AG09309 (cell line): ENCODE data around the gene WDFY4.

Experiments used
- DNase-seq: peaks from one replicate; pipeline ENCODE4 v3.0.0-alpha.2; 2010; ENCODE audit warnings: low read depth
- H3K4me3 ChIP-seq: 2 replicates; pipeline ENCODE4 v1.5.1; 2011; ENCODE audit warnings: mild to moderate bottlenecking, low read depth, low read length, moderate library complexity; ENCODE audit not compliant: control insufficient read depth
- TF ChIP-seq, protein P1 (sequence below): IDR thresholded peaks from 2 replicates; pipeline ENCODE4 v1.5.1; 2011; ENCODE audit warnings: mild to moderate bottlenecking, low read depth, low read length, inconsistent platforms; ENCODE audit not compliant: insufficient read depth, control insufficient read depth; ENCODE audit errors: missing control alignments

Gene WDFY4

DNA sequence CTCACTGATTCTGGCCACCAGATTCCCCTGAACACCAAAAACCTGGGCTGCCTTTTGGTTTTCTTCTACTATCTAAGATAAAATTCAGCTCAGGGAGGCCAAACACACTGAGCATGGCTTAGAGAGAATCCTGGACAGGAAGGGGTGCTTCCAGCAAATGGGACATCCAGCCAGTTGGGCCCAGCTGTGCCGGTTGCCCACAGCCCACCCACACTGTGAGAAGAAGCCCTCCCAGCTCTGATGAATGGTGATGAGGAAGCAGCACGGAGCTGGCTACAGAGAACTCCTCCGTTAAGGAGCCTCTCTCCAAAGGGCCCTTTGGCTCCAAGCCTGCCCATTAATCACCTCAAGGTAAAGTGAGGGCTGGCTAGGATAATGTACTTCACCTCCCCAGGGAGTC is 239.1 kb downstream of the WDFY4 start:
- DNase-seq = no peak
- no peak overlapping the region for H3K4me3 ChIP-seq
- TF ChIP-seq, protein P1, sequence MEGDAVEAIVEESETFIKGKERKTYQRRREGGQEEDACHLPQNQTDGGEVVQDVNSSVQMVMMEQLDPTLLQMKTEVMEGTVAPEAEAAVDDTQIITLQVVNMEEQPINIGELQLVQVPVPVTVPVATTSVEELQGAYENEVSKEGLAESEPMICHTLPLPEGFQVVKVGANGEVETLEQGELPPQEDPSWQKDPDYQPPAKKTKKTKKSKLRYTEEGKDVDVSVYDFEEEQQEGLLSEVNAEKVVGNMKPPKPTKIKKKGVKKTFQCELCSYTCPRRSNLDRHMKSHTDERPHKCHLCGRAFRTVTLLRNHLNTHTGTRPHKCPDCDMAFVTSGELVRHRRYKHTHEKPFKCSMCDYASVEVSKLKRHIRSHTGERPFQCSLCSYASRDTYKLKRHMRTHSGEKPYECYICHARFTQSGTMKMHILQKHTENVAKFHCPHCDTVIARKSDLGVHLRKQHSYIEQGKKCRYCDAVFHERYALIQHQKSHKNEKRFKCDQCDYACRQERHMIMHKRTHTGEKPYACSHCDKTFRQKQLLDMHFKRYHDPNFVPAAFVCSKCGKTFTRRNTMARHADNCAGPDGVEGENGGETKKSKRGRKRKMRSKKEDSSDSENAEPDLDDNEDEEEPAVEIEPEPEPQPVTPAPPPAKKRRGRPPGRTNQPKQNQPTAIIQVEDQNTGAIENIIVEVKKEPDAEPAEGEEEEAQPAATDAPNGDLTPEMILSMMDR = no peak

DNA sequence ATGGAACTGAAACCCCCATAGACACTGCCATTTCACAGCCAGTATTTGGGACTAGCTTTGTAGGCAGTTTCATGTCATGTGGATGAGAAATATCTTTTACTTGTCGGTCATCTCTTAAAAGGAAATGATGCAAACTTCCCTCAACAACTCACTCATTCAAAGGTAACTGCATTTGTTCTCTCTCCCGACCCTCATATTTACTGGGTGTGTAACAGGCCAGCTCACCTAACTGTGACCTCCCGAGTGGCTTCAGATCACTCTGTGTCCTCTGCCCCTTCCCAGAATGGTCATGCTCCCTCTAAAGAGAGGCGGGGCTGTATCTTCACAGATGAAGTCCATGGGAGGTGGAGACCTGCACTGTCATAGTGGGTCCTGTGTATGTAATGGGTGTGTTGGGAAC is 240.3 kb downstream of the WDFY4 start:
- TF ChIP-seq, protein P1 = no peak
- DNase-seq = no peak
- no peak overlapping the region for H3K4me3 ChIP-seq

DNA sequence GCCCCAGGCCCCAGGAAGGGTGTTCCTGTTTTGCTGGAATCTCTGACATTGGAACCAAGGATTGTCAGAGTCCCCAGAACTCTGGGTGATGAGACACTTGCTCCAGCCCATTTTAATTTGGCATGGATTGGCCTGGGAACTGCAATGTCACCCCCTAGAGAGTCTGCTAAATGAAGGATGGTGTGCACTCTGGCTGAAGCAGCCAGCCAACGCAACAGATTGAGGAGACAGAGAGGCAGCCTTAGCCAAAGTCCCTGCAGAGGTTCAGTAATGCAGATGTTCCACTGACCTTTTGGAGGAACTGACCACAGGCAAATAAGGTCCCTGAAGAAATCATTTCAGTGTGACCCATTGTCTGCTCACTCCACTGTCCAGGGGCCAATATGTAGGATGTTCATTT is 241.6 kb downstream of the WDFY4 start:
- H3K4me3 ChIP-seq = no peak overlapping the region
- no peak for DNase-seq
- TF ChIP-seq, protein P1 = no peak

DNA sequence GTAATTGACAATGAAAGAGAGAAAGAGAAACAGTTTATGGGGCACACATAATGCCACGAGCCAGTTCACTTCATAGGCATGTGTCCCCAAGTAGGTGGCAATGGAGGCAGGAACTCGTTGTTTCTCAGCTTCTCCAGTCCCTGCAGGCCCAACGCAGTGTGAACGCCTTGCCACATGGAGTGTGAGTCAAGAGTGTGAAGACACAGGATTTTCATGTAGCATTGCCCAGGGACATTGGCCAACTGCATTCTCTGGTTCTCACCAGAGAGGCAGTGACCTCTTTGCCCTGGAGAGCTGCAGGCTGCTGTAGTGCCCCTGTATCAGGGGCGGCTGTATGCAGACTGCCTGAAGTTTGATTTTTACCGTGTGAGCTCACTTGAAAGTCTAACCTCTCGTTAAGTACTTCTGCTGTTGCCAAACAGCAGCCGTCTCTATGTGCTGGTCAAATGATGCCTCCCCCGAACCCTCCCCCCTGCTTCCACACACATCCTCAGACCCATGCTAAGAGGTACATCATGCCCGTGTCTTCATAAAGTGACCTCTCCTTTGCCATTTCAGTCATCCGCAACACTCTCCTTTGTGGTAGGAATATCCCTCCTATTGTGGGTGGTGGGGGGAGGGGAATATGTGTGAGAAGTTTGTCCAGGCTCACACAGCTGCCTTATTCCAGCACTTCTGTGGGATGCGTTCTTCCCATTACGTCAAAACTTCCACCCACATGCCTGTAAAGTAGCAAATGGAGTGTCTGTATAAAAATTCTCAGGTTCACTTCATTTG is 242.3 kb downstream of the WDFY4 start:
- no peak overlapping the region for H3K4me3 ChIP-seq
- TF ChIP-seq, protein P1 = no peak
- no peak for DNase-seq

DNA sequence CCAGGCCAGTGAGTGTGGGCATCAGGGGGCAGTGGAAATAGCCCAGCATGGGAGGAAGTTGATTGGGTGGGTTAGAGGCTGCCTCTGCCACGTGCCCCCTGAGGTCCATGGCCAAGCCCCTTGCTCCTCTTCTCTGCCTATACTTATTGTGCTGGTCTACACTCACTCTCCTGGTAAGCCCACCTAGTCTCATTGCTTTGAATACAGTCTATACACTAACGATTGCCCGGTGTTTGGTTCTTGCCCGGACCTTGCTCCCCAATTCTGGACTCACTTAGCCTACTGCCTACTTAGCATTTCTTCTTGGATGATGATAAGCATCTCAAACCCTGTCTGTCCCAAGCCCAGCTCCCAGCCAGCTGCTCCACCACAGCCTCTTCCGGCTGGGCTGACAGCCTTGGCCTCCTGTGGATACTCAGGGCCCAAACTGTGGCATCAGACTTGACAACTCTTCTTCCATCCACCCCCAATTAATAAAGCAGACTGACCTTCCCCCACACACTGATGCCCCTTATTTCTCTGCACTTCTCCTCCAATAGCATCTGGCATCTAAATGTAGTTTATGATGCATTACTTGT is 244.8 kb downstream of the WDFY4 start:
- H3K4me3 ChIP-seq = no peak overlapping the region
- TF ChIP-seq, protein P1 = no peak
- no peak for DNase-seq

DNA sequence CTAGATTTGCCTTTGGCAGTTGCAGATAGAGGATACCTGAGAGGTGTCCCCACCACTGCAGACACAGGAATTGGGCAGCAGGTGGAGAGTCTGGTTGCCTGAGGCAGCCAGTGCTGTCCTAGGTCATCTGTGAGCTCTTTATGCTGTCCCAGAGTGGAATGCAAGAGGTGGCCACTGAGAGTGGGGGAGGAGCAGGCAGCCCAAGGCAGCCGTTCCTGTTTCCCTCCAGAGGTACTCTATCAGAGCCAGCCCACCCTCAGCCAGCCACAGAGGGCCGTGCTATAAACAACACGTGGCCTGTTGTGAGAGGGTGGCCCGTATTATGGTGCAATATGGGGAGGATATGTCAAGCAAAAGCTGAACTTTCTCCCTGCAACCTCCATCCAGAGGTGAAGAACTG is 246.5 kb downstream of the WDFY4 start:
- TF ChIP-seq, protein P1 = no peak

More for the DNA sequence above, 246.5 kb downstream of the WDFY4 start:
- DNase-seq = no peak
- no peak overlapping the region for H3K4me3 ChIP-seq
